Stimulated activated naive CD8-positive, alpha-beta T cell treated with anti-CD3 and anti-CD28 coated beads, Interleukin-15, Interleukin-2, amounts not matched to agents 100 ng/mL and 50 ng/mL, for 24 hours (primary cell): ENCODE measurements around the gene FOCAD.

Experiments used
- H3K27ac Mint-ChIP-seq: one replicate; pipeline ENCODE4 v1.8.0; 2021; ENCODE audit warnings: mild to moderate bottlenecking, mixed read lengths
- H3K27me3 Mint-ChIP-seq: one replicate; pipeline ENCODE4 v1.8.0; 2021; ENCODE audit warnings: mixed read lengths
- H3K36me3 Mint-ChIP-seq: one replicate; pipeline ENCODE4 v1.8.0; 2021; ENCODE audit warnings: low read depth, mixed read lengths
- H3K4me1 Mint-ChIP-seq: one replicate; pipeline ENCODE4 v1.8.0; 2021; ENCODE audit warnings: low read depth, mixed read lengths
- H3K4me3 Mint-ChIP-seq: one replicate; pipeline ENCODE4 v1.8.0; 2021; ENCODE audit warnings: mild to moderate bottlenecking, mixed read lengths
- H3K9me3 Mint-ChIP-seq: one replicate; pipeline ENCODE4 v1.8.0; 2021; ENCODE audit warnings: mixed read lengths

The FOCAD gene

GRCh38 chr9:20784196-20784595 lies 100.1 kb downstream of the FOCAD start:
- no peaks in the 10 kb centered on the region for H3K4me1 Mint-ChIP-seq
- no peak overlapping the region for H3K27ac Mint-ChIP-seq
- no peaks in the 10 kb centered on the region for H3K27me3 Mint-ChIP-seq
- H3K36me3 Mint-ChIP-seq, result peaks cover 11% of the 10 kb centered on the region
- H3K4me3 Mint-ChIP-seq, result no peak overlapping the region
- H3K9me3 Mint-ChIP-seq, result no peaks in the 10 kb centered on the region

DNA sequence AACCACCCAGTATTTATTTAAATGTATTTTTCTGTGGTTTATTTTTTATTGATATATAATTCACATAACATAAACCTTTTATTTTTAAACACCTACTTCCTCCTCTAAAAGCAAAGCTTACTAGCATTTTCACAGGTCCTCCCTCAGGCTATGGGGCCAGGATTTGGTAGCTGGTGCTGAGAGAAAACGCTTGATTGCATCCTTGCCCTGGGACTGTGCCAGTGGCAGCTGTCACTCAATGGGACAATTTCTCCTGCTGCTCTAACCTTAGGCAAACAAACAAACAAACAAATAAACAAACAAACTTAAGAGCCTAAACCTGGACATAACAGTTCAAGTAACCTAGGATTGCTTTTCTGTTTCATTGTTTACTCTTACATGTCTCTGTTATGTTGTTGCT lies 102.7 kb downstream of the FOCAD start:
- Mint-ChIP-seq H3K27ac (no peak overlapping the region), H3K9me3 (no peaks in the 10 kb centered on the region), H3K4me1 (no peaks in the 10 kb centered on the region), H3K27me3 (no peaks in the 10 kb centered on the region), H3K36me3 (peaks cover 33% of the 10 kb centered on the region), H3K4me3 (no peak overlapping the region)

GRCh38 chr9:20788526-20789451 lies 104.7 kb downstream of the FOCAD start:
- Mint-ChIP-seq H3K27ac (no peak overlapping the region), H3K36me3 (peaks cover 46% of the 10 kb centered on the region), H3K4me3 (no peak overlapping the region), H3K27me3 (no peaks in the 10 kb centered on the region), H3K9me3 (no peaks in the 10 kb centered on the region), H3K4me1 (no peaks in the 10 kb centered on the region)

GRCh38 chr9:20790721-20791120 lies 106.7 kb downstream of the FOCAD start:
- H3K36me3 Mint-ChIP-seq, result peaks cover 40% of the 10 kb centered on the region
- no peaks in the 10 kb centered on the region for H3K27me3 Mint-ChIP-seq
- H3K9me3 Mint-ChIP-seq, result no peaks in the 10 kb centered on the region
- no peak overlapping the region for H3K27ac Mint-ChIP-seq
- H3K4me1 Mint-ChIP-seq, result no peaks in the 10 kb centered on the region
- H3K4me3 Mint-ChIP-seq, result no peak overlapping the region

DNA sequence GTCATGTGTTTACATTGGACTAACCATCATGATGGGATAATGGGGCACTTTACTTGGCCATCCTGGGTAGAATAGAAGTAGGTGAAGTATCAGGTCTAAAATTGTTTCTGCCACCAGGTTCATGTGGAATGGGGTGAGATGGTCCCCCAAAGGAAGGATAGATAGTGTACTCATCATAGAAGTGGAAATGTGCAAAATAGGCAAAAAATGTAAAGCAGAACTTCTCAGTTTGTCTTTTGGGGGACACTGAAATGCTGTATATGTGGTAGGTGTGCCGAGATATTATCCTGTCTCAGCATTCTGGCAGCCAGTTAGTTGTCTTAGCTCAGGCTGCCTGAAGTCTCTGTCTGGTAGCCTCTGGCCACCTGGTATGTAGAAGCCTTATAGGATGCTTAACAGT lies 107.6 kb downstream of the FOCAD start:
- Mint-ChIP-seq H3K9me3 (no peaks in the 10 kb centered on the region), H3K36me3 (peaks cover 38% of the 10 kb centered on the region), H3K27ac (no peak overlapping the region), H3K4me3 (no peak overlapping the region), H3K4me1 (no peaks in the 10 kb centered on the region), H3K27me3 (no peaks in the 10 kb centered on the region)

- Mint-ChIP-seq H3K27me3 (no peaks in the 10 kb centered on the region), H3K4me1 (peaks cover 6% of the 10 kb centered on the region), H3K9me3 (no peaks in the 10 kb centered on the region), H3K27ac (no peak overlapping the region), H3K36me3 (no peaks in the 10 kb centered on the region), H3K4me3 (no peak overlapping the region)
Measured at GRCh38 chr9:20804489-20805250, 120.6 kb downstream of the FOCAD start.

DNA sequence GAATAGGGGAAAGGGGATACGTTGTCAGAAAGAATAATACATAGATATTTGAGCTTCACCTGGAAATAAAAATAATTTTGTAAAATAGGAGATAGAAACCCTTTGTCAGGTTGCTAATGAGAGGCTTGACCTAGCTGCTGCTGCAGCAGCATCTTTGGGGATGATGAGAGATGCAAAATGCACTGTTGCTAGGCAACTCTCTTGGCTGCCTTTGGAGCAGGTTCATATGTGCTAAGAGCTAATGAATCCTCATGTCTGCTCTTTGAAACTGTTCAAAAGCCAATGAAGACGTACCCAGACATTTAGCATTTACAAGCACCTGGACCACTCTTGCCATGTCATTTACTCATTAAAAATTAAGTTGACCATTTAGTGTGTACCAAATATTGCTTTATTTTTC lies 121.7 kb downstream of the FOCAD start:
- Mint-ChIP-seq H3K36me3 (no peaks in the 10 kb centered on the region), H3K27ac (no peak overlapping the region), H3K4me3 (no peak overlapping the region), H3K9me3 (no peaks in the 10 kb centered on the region), H3K4me1 (peaks cover 6% of the 10 kb centered on the region), H3K27me3 (no peaks in the 10 kb centered on the region)

DNA sequence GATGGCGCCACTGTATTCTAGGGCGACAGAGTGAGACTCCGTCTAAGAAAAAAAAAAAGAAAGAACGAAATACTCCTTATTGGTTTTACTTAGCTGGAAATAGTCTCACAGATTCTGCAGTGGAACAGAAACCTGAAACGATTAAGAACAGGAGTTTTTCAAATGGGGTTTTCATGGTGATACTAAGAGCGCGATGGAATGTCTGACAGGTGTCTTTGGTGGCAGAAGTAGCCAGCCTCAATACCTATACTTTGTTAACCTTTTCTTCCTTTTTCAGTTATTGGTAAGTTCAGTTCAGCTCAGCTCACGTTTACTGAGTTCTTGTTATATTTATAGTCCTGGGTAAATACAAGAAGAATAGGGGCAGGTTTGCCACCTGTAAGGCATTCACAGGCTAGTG lies 123.9 kb downstream of the FOCAD start:
- H3K27me3 Mint-ChIP-seq, result no peaks in the 10 kb centered on the region
- H3K4me1 Mint-ChIP-seq, result peaks cover 6% of the 10 kb centered on the region
- H3K27ac Mint-ChIP-seq, result no peak overlapping the region
- H3K4me3 Mint-ChIP-seq, result no peak overlapping the region
- H3K9me3 Mint-ChIP-seq, result peaks cover 2% of the 10 kb centered on the region
- H3K36me3 Mint-ChIP-seq, result no peaks in the 10 kb centered on the region

GRCh38 chr9:20811872-20812271 lies 127.8 kb downstream of the FOCAD start:
- Mint-ChIP-seq H3K36me3 (no peaks in the 10 kb centered on the region), H3K27me3 (no peaks in the 10 kb centered on the region), H3K27ac (no peak overlapping the region), H3K9me3 (peaks cover 3% of the 10 kb centered on the region), H3K4me3 (no peak overlapping the region), H3K4me1 (no peaks in the 10 kb centered on the region)

GRCh38 chr9:20815923-20816703 lies 132.1 kb downstream of the FOCAD start:
- no peaks in the 10 kb centered on the region for H3K4me1 Mint-ChIP-seq
- H3K27ac Mint-ChIP-seq, result no peak overlapping the region
- peaks cover 3% of the 10 kb centered on the region for H3K9me3 Mint-ChIP-seq
- H3K36me3 Mint-ChIP-seq, result peaks cover 10% of the 10 kb centered on the region
- no peak overlapping the region for H3K4me3 Mint-ChIP-seq
- no peaks in the 10 kb centered on the region for H3K27me3 Mint-ChIP-seq

DNA sequence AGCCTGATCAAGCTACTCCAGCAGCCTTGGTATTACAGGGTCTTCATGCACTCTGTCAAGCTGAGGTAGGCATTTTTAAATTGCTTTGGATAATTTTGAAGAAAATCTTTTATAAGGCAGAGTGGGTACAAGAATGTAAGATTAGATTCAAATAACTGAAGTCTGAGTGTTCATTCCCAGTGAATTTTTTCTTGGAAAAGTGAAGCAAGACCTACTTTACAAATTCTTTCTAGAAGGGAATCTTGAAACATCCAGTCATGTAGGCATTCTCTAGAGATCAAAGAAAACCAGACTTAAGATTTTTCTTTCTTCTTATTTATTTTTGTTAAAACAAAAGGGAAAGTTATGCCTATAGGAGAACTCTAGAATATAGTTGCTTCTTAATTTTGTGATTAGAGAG lies 139.0 kb downstream of the FOCAD start:
- Mint-ChIP-seq H3K4me3 (no peak overlapping the region), H3K36me3 (peaks cover 50% of the 10 kb centered on the region), H3K27me3 (no peaks in the 10 kb centered on the region), H3K9me3 (peaks cover 4% of the 10 kb centered on the region), H3K4me1 (no peaks in the 10 kb centered on the region), H3K27ac (no peak overlapping the region)

DNA sequence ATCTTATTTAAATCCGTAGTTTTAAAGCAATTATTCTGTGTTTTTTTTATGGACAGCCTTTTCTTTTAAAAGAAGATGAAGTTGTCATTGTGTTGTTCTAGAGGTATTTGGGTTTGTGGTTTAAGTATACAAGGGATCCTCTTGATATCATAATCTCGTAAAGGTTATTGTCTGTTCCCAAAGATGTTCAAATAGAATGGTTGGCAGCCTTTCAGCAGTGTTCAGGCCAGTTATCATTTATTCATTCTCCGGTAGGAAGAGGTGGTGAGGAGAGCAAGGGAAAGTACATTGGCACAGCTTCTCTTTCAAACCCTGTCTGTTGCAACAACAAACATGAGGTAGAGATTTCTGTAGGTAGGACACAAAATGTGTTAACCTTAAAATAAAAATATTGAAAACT lies 147.0 kb downstream of the FOCAD start:
- H3K27ac Mint-ChIP-seq, result no peak overlapping the region
- no peaks in the 10 kb centered on the region for H3K27me3 Mint-ChIP-seq
- H3K36me3 Mint-ChIP-seq, result peaks cover 41% of the 10 kb centered on the region
- no peak overlapping the region for H3K4me3 Mint-ChIP-seq
- H3K9me3 Mint-ChIP-seq, result peaks cover 4% of the 10 kb centered on the region
- peaks cover 6% of the 10 kb centered on the region for H3K4me1 Mint-ChIP-seq

GRCh38 chr9:20832775-20833174 lies 148.7 kb downstream of the FOCAD start:
- no peak overlapping the region for H3K27ac Mint-ChIP-seq
- H3K27me3 Mint-ChIP-seq, result no peaks in the 10 kb centered on the region
- H3K36me3 Mint-ChIP-seq, result peaks cover 24% of the 10 kb centered on the region
- H3K9me3 Mint-ChIP-seq, result no peaks in the 10 kb centered on the region
- H3K4me1 Mint-ChIP-seq, result peaks cover 6% of the 10 kb centered on the region
- H3K4me3 Mint-ChIP-seq, result no peak overlapping the region

GRCh38 chr9:20835377-20836286 lies 151.6 kb downstream of the FOCAD start:
- Mint-ChIP-seq H3K36me3 (peaks cover 13% of the 10 kb centered on the region), H3K4me1 (peaks cover 6% of the 10 kb centered on the region), H3K4me3 (no peak overlapping the region), H3K27ac (peak overlapping the region; percentile 14), H3K9me3 (no peaks in the 10 kb centered on the region), H3K27me3 (no peaks in the 10 kb centered on the region)
